GM23248 (cell line): ENCODE measurements around the gene ULK4. TPM values are rescaled to one million over a fixed set of nuclear protein-coding genes. Genes with fewer than 3 reads are reported as not detected.

Experiments used
- DNase-seq: peaks from one replicate; pipeline ENCODE4 v3.0.0-alpha.2; 2015
- H2AFZ ChIP-seq: fragments of 200-600 bp; sonication (generic); 2 replicates; pipeline ENCODE4 v1.6.1; 2016; ENCODE audit warnings: antibody characterized with exemption
- H3F3A ChIP-seq: fragments of 200-600 bp; sonication (generic); 2 replicates; pipeline ENCODE4 v1.6.1; 2016; ENCODE audit warnings: mild to moderate bottlenecking, antibody characterized with exemption, mixed run types; ENCODE audit not compliant: insufficient read depth
- H3K27ac ChIP-seq: fragments of 200-600 bp; sonication (generic); 2 replicates; pipeline ENCODE4 v1.5.1; 2016; ENCODE audit warnings: mild to moderate bottlenecking
- H3K27me3 ChIP-seq: fragments of 200-600 bp; sonication (generic); replicated peaks from 2 replicates; pipeline ENCODE4 v1.6.1; 2016; ENCODE audit warnings: mild to moderate bottlenecking; ENCODE audit not compliant: insufficient read depth
- H3K36me3 ChIP-seq: fragments of 200-600 bp; sonication (generic); 2 replicates; pipeline ENCODE4 v1.6.1; 2016; ENCODE audit warnings: low read depth, mild to moderate bottlenecking
- H3K4me1 ChIP-seq: fragments of 200-600 bp; sonication (generic); 2 replicates; pipeline ENCODE4 v1.6.1; 2016; ENCODE audit warnings: mild to moderate bottlenecking; ENCODE audit not compliant: insufficient read depth
- H3K4me2 ChIP-seq: fragments of 200-600 bp; sonication (generic); one replicate; pipeline ENCODE4 v1.6.1; 2016; ENCODE audit warnings: mild to moderate bottlenecking; ENCODE audit not compliant: unreplicated experiment
- H3K4me3 ChIP-seq: fragments of 200-600 bp; sonication (generic); 2 replicates; pipeline ENCODE4 v1.5.1; 2016; ENCODE audit warnings: mild to moderate bottlenecking
- H3K79me2 ChIP-seq: fragments of 200-600 bp; sonication (generic); 2 replicates; pipeline ENCODE4 v1.6.1; 2016; ENCODE audit warnings: mild to moderate bottlenecking; ENCODE audit not compliant: insufficient read depth
- H3K9ac ChIP-seq: fragments of 200-600 bp; sonication (generic); 2 replicates; pipeline ENCODE4 v1.6.1; 2016; ENCODE audit warnings: mild to moderate bottlenecking
- H3K9me2 ChIP-seq: fragments of 200-600 bp; sonication (generic); 2 replicates; pipeline ENCODE4 v1.6.1; 2016; ENCODE audit warnings: mixed run types, mild to moderate bottlenecking, moderate library complexity; ENCODE audit not compliant: insufficient read depth
- H3K9me3 ChIP-seq: fragments of 200-600 bp; sonication (generic); one replicate; pipeline ENCODE4 v1.6.1; 2017; ENCODE audit warnings: low read depth
- H4K20me1 ChIP-seq: fragments of 200-600 bp; sonication (generic); 2 replicates; pipeline ENCODE4 v1.6.0; 2016; ENCODE audit not compliant: insufficient read depth
- EZH2 ChIP-seq: fragments of 200-600 bp; sonication (generic); IDR thresholded peaks from 2 replicates; pipeline ENCODE4 v1.6.1; 2018; ENCODE audit warnings: antibody characterized with exemption, mild to moderate bottlenecking; ENCODE audit not compliant: insufficient read depth, poor library complexity, severe bottlenecking
- EZH2phosphoT487 ChIP-seq: fragments of 200-600 bp; sonication (generic); IDR thresholded peaks from 2 replicates; pipeline ENCODE4 v1.6.1; 2018; ENCODE audit warnings: antibody characterized with exemption, moderate library complexity, mild to moderate bottlenecking, low read depth; ENCODE audit not compliant: insufficient read depth
- WGBS, 2 experiments: methylation state at CpG; one replicate each; pipeline ENCODE4 v1.1.6; 2015 to 2017; ENCODE audit warnings: low lambda C conversion rate in 2 of 2, low coverage in 1 of 2; ENCODE audit errors: missing lambda C conversion rate in 2 of 2; 5-methylcytosine and 5-hydroxymethylcytosine counted together
- in situ Hi-C: fragments of 300-500 bp; cut with MboI; formaldehyde crosslinking; loops from 2 replicates; pipeline ENCODE4 v1.15.0; 2020
- polyA plus RNA-seq: library from polyadenylated mRNA; unstranded; fragments of >200 nt; fragmentation: Nextera tagmentation; extraction: Ambion mirVana; gene quantifications from 2 replicates; pipeline ENCODE4 v1.2.1, GENCODE V29; 2016
- total RNA-seq: library from RNA; depleted of rRNA; stranded (reverse); fragments of >200 nt; shearing (Covaris generic); gene quantifications from 2 replicates; pipeline ENCODE4 v1.2.3, GENCODE V29; 2014

ULK4 gene
- total and polyA plus RNA-seq, 2 experiments from 2014 or later, result 3.5 to 20.3 TPM

DNA sequence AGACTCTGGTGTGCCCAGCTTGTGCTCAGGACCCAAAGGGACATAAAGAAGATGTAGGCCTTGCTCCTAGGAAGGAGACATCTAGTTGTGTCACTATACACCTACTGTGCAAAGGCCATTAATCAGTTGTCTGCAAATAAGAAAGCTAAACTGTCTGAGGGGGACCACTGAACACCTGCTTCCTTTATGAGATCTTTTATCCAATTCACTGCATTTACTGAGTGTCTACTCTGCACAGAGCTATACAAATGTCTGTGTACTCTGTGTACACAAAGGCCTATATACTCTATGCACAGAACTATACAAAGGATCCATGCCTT is 637.8 kb downstream of the ULK4 start:
- no peaks in the 10 kb centered on the region for H3K36me3 ChIP-seq
- no peaks in the 10 kb centered on the region for H3F3A ChIP-seq
- H3K4me3 ChIP-seq, result no peak overlapping the region
- H3K9me2 ChIP-seq, result no peaks in the 10 kb centered on the region
- no peak overlapping the region for H3K27ac ChIP-seq
- no peaks in the 10 kb centered on the region for H3K79me2 ChIP-seq
- H3K4me1 ChIP-seq, result peaks cover 7% of the 10 kb centered on the region
- no peak overlapping the region for H3K9ac ChIP-seq
- no peak overlapping the region for H2AFZ ChIP-seq
- TF ChIP-seq EZH2 (no peak), EZH2phosphoT487 (no peak)
- no peak for DNase-seq
- in situ Hi-C loops, result no loop called here
- H3K27me3 ChIP-seq, result no peaks in the 10 kb centered on the region
- no peak overlapping the region for H3K4me2 ChIP-seq
- no peaks in the 10 kb centered on the region for H4K20me1 ChIP-seq
- H3K9me3 ChIP-seq, result no peaks in the 10 kb centered on the region

DNA sequence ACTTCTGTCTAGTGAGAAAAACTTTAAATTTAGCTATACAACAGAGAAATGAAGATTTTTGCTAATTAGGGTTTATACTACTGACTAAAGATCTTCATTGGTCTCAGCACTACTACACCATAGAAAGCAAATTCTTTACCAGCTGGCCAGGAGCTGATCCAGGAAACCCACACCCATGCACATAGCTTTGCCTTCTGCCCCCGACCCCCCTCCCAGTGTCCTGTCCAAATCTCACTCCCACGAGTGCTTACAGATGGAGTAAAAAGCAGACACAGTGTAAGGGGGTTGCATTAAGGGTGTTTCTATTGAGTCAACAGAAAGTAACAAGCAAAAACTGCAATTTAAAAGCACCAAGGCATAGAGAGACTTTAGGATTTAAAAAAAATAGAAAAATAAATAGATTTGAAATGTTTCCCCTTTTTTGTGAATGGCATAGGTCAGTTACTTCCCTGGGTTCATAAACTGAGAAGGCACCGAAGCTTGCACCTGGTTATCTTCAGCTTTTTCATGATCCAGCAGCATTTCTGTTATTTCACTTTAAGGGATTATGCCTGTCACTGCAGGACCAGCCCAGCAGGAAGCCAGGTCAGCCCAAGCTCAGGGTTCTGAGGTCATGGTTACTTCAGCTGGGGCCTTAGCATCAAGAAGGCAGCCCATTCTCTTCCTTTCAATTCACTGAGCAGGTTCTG is 638.3 kb downstream of the ULK4 start:
- WGBS, 2 experiments, result 46 to 55% methylated on average over 3 of the region's 3 CpGs
- Histone ChIP-seq H3K36me3 (no peaks in the 10 kb centered on the region), H3K4me1 (peaks cover 2% of the 10 kb centered on the region; the same call in 1 of the 2 replicates), H3K9me2 (no peaks in the 10 kb centered on the region), H3K4me2 (no peak overlapping the region), H3K4me3 (no peak overlapping the region), H3K27me3 (no peaks in the 10 kb centered on the region), H4K20me1 (no peaks in the 10 kb centered on the region), H3K9ac (no peak overlapping the region), H3K79me2 (no peaks in the 10 kb centered on the region), H3K9me3 (no peaks in the 10 kb centered on the region), H3F3A (no peaks in the 10 kb centered on the region), H3K27ac (no peak overlapping the region), H2AFZ (no peak overlapping the region)
- no peak for DNase-seq
- in situ Hi-C loops, result no loop called here
- TF ChIP-seq EZH2phosphoT487 (no peak), EZH2 (no peak)

DNA sequence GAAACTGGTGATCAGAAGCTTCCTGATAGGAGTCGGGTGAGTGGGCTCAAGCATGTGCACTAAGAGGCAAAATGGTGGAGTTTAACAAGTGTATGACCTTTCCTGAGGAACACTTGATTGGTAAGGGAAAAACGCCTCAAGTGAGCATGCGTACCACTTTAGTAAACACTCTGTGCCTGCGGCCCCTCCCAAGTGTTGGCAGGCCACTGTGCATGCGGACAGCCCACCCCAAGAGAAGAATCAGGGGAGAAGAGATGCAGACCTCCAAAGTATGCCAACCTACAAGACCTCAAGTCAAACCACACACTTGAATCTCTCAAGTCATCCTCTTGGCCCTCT is 640.3 kb downstream of the ULK4 start:
- in situ Hi-C loops, result no loop called here
- Histone ChIP-seq H2AFZ (no peak overlapping the region), H3K9me3 (no peaks in the 10 kb centered on the region), H3K4me2 (no peak overlapping the region), H3K27me3 (no peaks in the 10 kb centered on the region), H3K27ac (no peak overlapping the region), H3K9me2 (no peaks in the 10 kb centered on the region), H3K4me3 (no peak overlapping the region), H3K4me1 (peaks cover 15% of the 10 kb centered on the region), H3F3A (peaks cover 10% of the 10 kb centered on the region; the same call in 1 of the 2 replicates), H4K20me1 (no peaks in the 10 kb centered on the region), H3K36me3 (no peaks in the 10 kb centered on the region), H3K9ac (no peak overlapping the region), H3K79me2 (no peaks in the 10 kb centered on the region)
- no peak for DNase-seq
- 90 to 95% methylated on average over 5 of the region's 5 CpGs for WGBS, 2 experiments
- TF ChIP-seq EZH2phosphoT487 (no peak), EZH2 (no peak)

DNA sequence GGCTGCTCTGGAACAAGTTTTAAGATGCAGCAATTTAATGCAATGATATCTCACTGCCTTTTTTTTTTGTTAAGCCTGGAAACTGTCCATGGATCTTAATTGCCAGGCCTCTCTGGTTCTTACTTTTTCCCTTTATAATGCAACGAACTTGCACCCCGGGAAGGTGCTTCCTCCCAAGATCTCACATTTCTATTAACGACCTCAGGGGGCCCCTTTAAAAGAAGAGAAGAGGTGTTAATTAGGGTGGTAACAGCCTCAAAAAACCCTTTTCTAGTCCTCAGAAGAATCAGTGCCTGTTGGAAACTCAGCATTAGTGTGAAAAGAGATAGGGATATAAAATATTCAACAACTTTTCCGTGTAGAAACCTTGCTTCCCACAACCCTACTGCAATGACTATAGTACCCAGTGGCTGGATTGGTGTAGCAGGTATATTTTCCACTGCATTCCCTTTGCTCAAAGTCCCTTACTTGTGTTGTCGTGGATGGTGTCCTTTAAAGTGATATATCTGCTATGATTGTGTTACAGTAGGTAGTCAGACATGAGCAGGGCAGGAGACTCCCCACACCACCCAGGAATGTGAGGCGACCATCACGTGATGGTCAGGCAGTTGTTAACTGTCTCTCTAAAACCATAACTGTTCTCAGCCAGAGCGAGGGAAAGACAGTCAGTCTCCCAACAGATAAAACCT is 640.8 kb downstream of the ULK4 start:
- H3K27ac ChIP-seq, result no peak overlapping the region
- peaks cover 10% of the 10 kb centered on the region; the same call in 1 of the 2 replicates for H3F3A ChIP-seq
- WGBS, 2 experiments, result 53 to 62% methylated on average over 8 of the region's 8 CpGs
- H3K9me3 ChIP-seq, result no peaks in the 10 kb centered on the region
- no peak overlapping the region for H2AFZ ChIP-seq
- no peaks in the 10 kb centered on the region for H3K79me2 ChIP-seq
- in situ Hi-C loops, result no loop called here
- H3K9ac ChIP-seq, result no peak overlapping the region
- TF ChIP-seq EZH2phosphoT487 (no peak), EZH2 (no peak)
- H3K4me3 ChIP-seq, result no peak overlapping the region
- no peak for DNase-seq
- no peaks in the 10 kb centered on the region for H3K27me3 ChIP-seq
- no peaks in the 10 kb centered on the region for H3K36me3 ChIP-seq
- no peaks in the 10 kb centered on the region for H3K9me2 ChIP-seq
- H3K4me2 ChIP-seq, result no peak overlapping the region
- H4K20me1 ChIP-seq, result no peaks in the 10 kb centered on the region
- peaks cover 15% of the 10 kb centered on the region for H3K4me1 ChIP-seq
